HEK293T (cell line): Measurements from ENCODE around the gene SPATS2L.

Experiments
- BHLHE40 ChIP-seq: fragments of 450-650 bp; IDR thresholded peaks from 2 replicates; pipeline ENCODE4 v1.6.1; 2016; ENCODE audit warnings: mild to moderate bottlenecking, moderate library complexity, borderline replicate concordance
- L3MBTL2 ChIP-seq: fragments of 450-650 bp; conservative IDR thresholded peaks from 2 replicates; pipeline ENCODE4 v1.6.1; 2016; ENCODE audit warnings: mild to moderate bottlenecking
- LEF1 ChIP-seq: fragments of 450-650 bp; IDR thresholded peaks from 2 replicates; pipeline ENCODE4 v1.6.1; 2017; ENCODE audit warnings: mild to moderate bottlenecking, borderline replicate concordance
- NFRKB ChIP-seq: fragments of 450-650 bp; IDR thresholded peaks from 2 replicates; pipeline ENCODE4 v1.6.1; 2016; ENCODE audit warnings: mild to moderate bottlenecking, moderate library complexity
- SP1 ChIP-seq: fragments of 450-650 bp; IDR thresholded peaks from 2 replicates; pipeline ENCODE4 v1.6.1; 2017
- SUZ12 ChIP-seq: fragments of 450-650 bp; IDR thresholded peaks from 2 replicates; pipeline ENCODE4 v1.6.1; 2016; ENCODE audit warnings: mild to moderate bottlenecking

DNA sequence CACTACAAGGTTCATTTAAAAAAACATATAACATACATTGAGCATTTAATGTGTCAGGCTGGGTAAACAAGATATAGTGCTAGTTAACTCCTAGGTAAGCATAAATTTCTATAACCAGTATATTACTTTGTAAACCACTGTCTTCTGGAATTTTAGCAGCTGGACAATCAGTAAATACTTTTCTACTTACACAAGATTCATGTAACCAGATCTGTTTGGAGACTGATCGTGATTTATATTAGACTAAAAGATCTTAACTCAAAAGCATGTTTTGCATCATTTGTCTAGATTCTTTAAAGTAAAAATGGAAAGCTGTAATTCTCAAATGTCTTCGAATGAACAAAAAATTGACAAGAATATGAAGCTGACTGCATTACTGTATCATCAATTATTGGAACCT is 218.6 kb downstream of the SPATS2L start:
- TF ChIP-seq BHLHE40 (no peak), SUZ12 (no peak), SP1 (no peak), L3MBTL2 (no peak), NFRKB (no peak), LEF1 (no peak)
